ENCODE data around the gene BNIP5.

BNIP5 gene

GRCh38 chr6:36378936-36379335 lies 42.2 kb upstream of the BNIP5 start:
- DNase-seq (ENCODE audit: low spot score): no peak
- no peak for TF ChIP-seq CTCF (IDR thresholded peaks at IDR 0.05; ENCODE audit: borderline replicate concordance, control extremely low read depth, extremely low read depth, insufficient read depth, missing control alignments)
- in situ Hi-C loops (cut with MboI; ENCODE audit: low sequenced_read_pairs, unreplicated experiment): no loop called here

GRCh38 chr6:36378243-36378920 lies 41.7 kb upstream of the BNIP5 start:
- in situ Hi-C loops (cut with MboI; ENCODE audit: low sequenced_read_pairs, unreplicated experiment): no loop called here
- peak; percentile 50 for DNase-seq (ENCODE audit: low spot score)
- TF ChIP-seq CTCF (IDR thresholded peaks at IDR 0.05; ENCODE audit: borderline replicate concordance, control extremely low read depth, extremely low read depth, insufficient read depth, missing control alignments): no peak

GRCh38 chr6:36377594-36377993 lies 40.9 kb upstream of the BNIP5 start:
- in situ Hi-C loops (cut with MboI; ENCODE audit: low sequenced_read_pairs, unreplicated experiment): no loop called here
- TF ChIP-seq CTCF (IDR thresholded peaks at IDR 0.05; ENCODE audit: borderline replicate concordance, control extremely low read depth, extremely low read depth, insufficient read depth, missing control alignments): no peak
- no peak for DNase-seq (ENCODE audit: low spot score)

- in situ Hi-C loops (cut with MboI; ENCODE audit: low sequenced_read_pairs, unreplicated experiment): no loop called here
- no peak for TF ChIP-seq CTCF (IDR thresholded peaks at IDR 0.05; ENCODE audit: borderline replicate concordance, control extremely low read depth, extremely low read depth, insufficient read depth, missing control alignments)
- no peak for DNase-seq (ENCODE audit: low spot score)
These were observed 40.1 kb upstream of the BNIP5 start for GRCh38 chr6:36376742-36377141.

GRCh38 chr6:36376183-36376582 lies 39.5 kb upstream of the BNIP5 start:
- no peak for TF ChIP-seq CTCF (IDR thresholded peaks at IDR 0.05; ENCODE audit: borderline replicate concordance, control extremely low read depth, extremely low read depth, insufficient read depth, missing control alignments)
- DNase-seq (ENCODE audit: low spot score): no peak
- in situ Hi-C loops (cut with MboI; ENCODE audit: low sequenced_read_pairs, unreplicated experiment): no loop called here

- DNase-seq (ENCODE audit: low spot score): no peak
- in situ Hi-C loops (cut with MboI; ENCODE audit: low sequenced_read_pairs, unreplicated experiment): no loop called here
- TF ChIP-seq CTCF (IDR thresholded peaks at IDR 0.05; ENCODE audit: borderline replicate concordance, control extremely low read depth, extremely low read depth, insufficient read depth, missing control alignments): no peak
These were observed 39.0 kb upstream of the BNIP5 start for GRCh38 chr6:36375644-36376155.

Measured in GM13976 (cell line).